Measurements from ENCODE around the gene BRD2.

- TF ChIP-seq CTCF (IDR thresholded peaks at IDR 0.05; ENCODE audit: borderline replicate concordance, extremely low read depth, low read length, poor library complexity, severe bottlenecking) (peak; percentile 94), EZH2 (IDR thresholded peaks at IDR 0.05; ENCODE audit: borderline replicate concordance, low read depth, low read length, severe bottlenecking) (no peak)
Observed at GRCh38 chr6:32984622-32985389, 16.4 kb downstream of the BRD2 start.
